ENCODE results near the gene SYNDIG1L. TPM values are rescaled to one million over a fixed set of nuclear protein-coding genes. Genes with fewer than 3 reads are reported as not detected.

Gene SYNDIG1L
- total RNA-seq, 1 experiment from 2014 or later, result 0.33 TPM

GRCh38 chr14:74394549-74394948 is 31.5 kb downstream of the SYNDIG1L start:
- H2BK5ac ChIP-seq (ENCODE audit: insufficient read length, low read length), result no peak overlapping the region
- no peak for DNase-seq
- H3T11ph ChIP-seq (ENCODE audit: low read length), result no peak overlapping the region
- H3K14ac ChIP-seq (ENCODE audit: insufficient read depth, low read length), result no peak overlapping the region
- H4K8ac ChIP-seq (replicated peaks; ENCODE audit: insufficient read length, low read depth, low read length), result no peak overlapping the region
- no peak overlapping the region for H3K4ac ChIP-seq (ENCODE audit: low read depth, low read length)
- Mint-ChIP-seq H3K27ac (no peak overlapping the region), H3K9me3 (no peaks in the 10 kb centered on the region), H3K27me3 (ENCODE audit: low read depth) (no peaks in the 10 kb centered on the region; the same call in none of the 2 replicates), H3K36me3 (ENCODE audit: insufficient read depth in 1 of 3, low read depth in 3 of 3) (no peaks in the 10 kb centered on the region), H3K4me1 (peaks cover 34 to 42% of the 10 kb centered on the region in 2 experiments), H3K4me3 (no peak overlapping the region; a peak in 1 of 5 replicates)
- H3K23ac ChIP-seq (ENCODE audit: insufficient read length, low read depth, low read length), result no peak overlapping the region
- no peak overlapping the region for H3K27ac ChIP-seq (ENCODE audit: insufficient read length, low read depth, low read length)
- no peak overlapping the region for H2BK12ac ChIP-seq (ENCODE audit: insufficient read length, low read depth, low read length)
- TF ChIP-seq CTCF (conservative IDR thresholded peaks at IDR 0.05), result no peak
- H2AK5ac ChIP-seq (ENCODE audit: insufficient read length, low read length), result no peak overlapping the region
- H3K79me2 ChIP-seq (ENCODE audit: insufficient read depth, low read length), result no peaks in the 10 kb centered on the region
- H2AFZ ChIP-seq (ENCODE audit: low read length), result no peak overlapping the region
- no peak overlapping the region for H3K18ac ChIP-seq (ENCODE audit: insufficient read length, low read depth, low read length)
- no peaks in the 10 kb centered on the region for H3K4me1 ChIP-seq (ENCODE audit: insufficient read depth, low read length)
- H3K79me1 ChIP-seq (ENCODE audit: insufficient read depth, low read depth, low read length, poor library complexity, severe bottlenecking), result no peaks in the 10 kb centered on the region
- H3K56ac ChIP-seq (ENCODE audit: insufficient read length, low read depth, low read length), result no peak overlapping the region
- H3K23me2 ChIP-seq (ENCODE audit: insufficient read length, low read depth, low read length, poor library complexity, severe bottlenecking), result no peaks in the 10 kb centered on the region
- no peaks in the 10 kb centered on the region for H3K9me3 ChIP-seq (ENCODE audit: control insufficient read depth, low read depth, low read length)
- H4K91ac ChIP-seq (ENCODE audit: insufficient read length, low read depth, low read length), result no peak overlapping the region
- H4K5ac ChIP-seq (ENCODE audit: insufficient read length, low read depth, low read length), result no peak overlapping the region
- H2BK15ac ChIP-seq (ENCODE audit: low read depth, low read length), result no peak overlapping the region
- H3K27me3 ChIP-seq (ENCODE audit: insufficient read depth, low read length), result no peaks in the 10 kb centered on the region
- no peak overlapping the region for H3K9ac ChIP-seq (ENCODE audit: extremely low read depth, insufficient read length, low read length)
- no CpG with 5 or more reads among the region's 2 CpGs for whole genome bisulfite sequencing (ENCODE audit: extremely low coverage, insufficient read length, low lambda C conversion rate)
- no peak overlapping the region for H2BK120ac ChIP-seq (ENCODE audit: low read depth, low read length, poor library complexity, severe bottlenecking)
- no peak overlapping the region for H3K4me2 ChIP-seq (ENCODE audit: insufficient read depth, insufficient read length, low read length)
- H2BK20ac ChIP-seq (ENCODE audit: low read depth, low read length, poor library complexity, severe bottlenecking), result no peak overlapping the region
- H4K20me1 ChIP-seq (ENCODE audit: control insufficient read depth, insufficient read depth, insufficient read length), result no peaks in the 10 kb centered on the region
